Middle frontal gyrus (tissue), 1 donor: ENCODE measurements around the gene HBQ1.
"Not testable (repeated sequence)": the region's sequence is repeated elsewhere in the genome, so short reads cannot be mapped to it uniquely, and the experiment has no call there.

Source experiments
- DNase-seq: peaks from one replicate; pipeline ENCODE4 v3.0.0-alpha.2; 2015; ENCODE audit warnings: low spot score; ENCODE audit errors: extremely low spot score

Gene HBQ1

GRCh38 chr16:160691-161190 lies 19.5 kb upstream of the HBQ1 start:
- no peak for DNase-seq

- DNase-seq = no peak
These were observed 17.8 kb upstream of the HBQ1 start for GRCh38 chr16:162271-162991.

- not testable (repeated sequence) for DNase-seq
These were observed 17.1 kb upstream of the HBQ1 start for GRCh38 chr16:163139-163538.

GRCh38 chr16:163696-164095 lies 16.6 kb upstream of the HBQ1 start:
- not testable (repeated sequence) for DNase-seq

GRCh38 chr16:164134-164823 lies 16.0 kb upstream of the HBQ1 start:
- not testable (repeated sequence) for DNase-seq

- no peak for DNase-seq
These were observed 15.3 kb upstream of the HBQ1 start for GRCh38 chr16:164827-165538.

- DNase-seq = no peak
These were observed 14.5 kb upstream of the HBQ1 start, which contains the start of gene HBM for GRCh38 chr16:165539-166374. Gene HBM (plus strand): TSS chr16:165978. CDS start chr16:165998, 20 bp downstream.

GRCh38 chr16:166375-167121 lies 13.7 kb upstream of the HBQ1 start:
- no peak for DNase-seq

- no peak for DNase-seq
These were observed 13.1 kb upstream of the HBQ1 start for GRCh38 chr16:167122-167690.

- DNase-seq = no peak
These were observed 11.8 kb upstream of the HBQ1 start for GRCh38 chr16:168424-168823.

GRCh38 chr16:169014-169413 lies 11.2 kb upstream of the HBQ1 start:
- no peak for DNase-seq

- DNase-seq = not testable (repeated sequence)
These were observed 10.2 kb upstream of the HBQ1 start for GRCh38 chr16:170088-170507.

- no peak for DNase-seq
These were observed 9.5 kb upstream of the HBQ1 start for GRCh38 chr16:170788-171187.

GRCh38 chr16:172374-172941 lies 7.8 kb upstream of the HBQ1 start, which contains the start of gene HBA2:
Gene HBA2 (plus strand): TSS chr16:172876. CDS start chr16:172913, 37 bp downstream.
- DNase-seq = not testable (repeated sequence)

GRCh38 chr16:173211-173854 lies 6.9 kb upstream of the HBQ1 start:
- not testable (repeated sequence) for DNase-seq

GRCh38 chr16:173928-174769 lies 6.1 kb upstream of the HBQ1 start:
- not testable (repeated sequence) for DNase-seq

GRCh38 chr16:175011-175949 lies 5.0 kb upstream of the HBQ1 start:
- no peak for DNase-seq
